Glomerular endothelial cell (primary cell): ENCODE results near the gene DEFB132. TPM values are rescaled to one million over a fixed set of nuclear protein-coding genes. Genes with fewer than 3 reads are reported as not detected.
"Not testable (repeated sequence)": the region's sequence is repeated elsewhere in the genome, so short reads cannot be mapped to it uniquely, and the experiment has no call there.

Source experiments
- DNase-seq: peaks from one replicate; pipeline ENCODE4 v3.0.0-alpha.2; 2011; ENCODE audit warnings: low read depth, low spot score; ENCODE audit errors: extremely low read depth
- total RNA-seq: library from RNA; depleted of rRNA; stranded (reverse); fragments of >200 nt; gene quantifications from 2 replicates; pipeline ENCODE4 v1.2.3, GENCODE V29; 2015

Gene DEFB132, protein sequence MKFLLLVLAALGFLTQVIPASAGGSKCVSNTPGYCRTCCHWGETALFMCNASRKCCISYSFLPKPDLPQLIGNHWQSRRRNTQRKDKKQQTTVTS
- total RNA-seq: not detected in 2 replicates

- no peak for DNase-seq
These were observed at the start of gene DEFB132 for GRCh38 chr20:257419-257818. TSS of gene DEFB132 (plus strand) at chr20:257724. CDS start at chr20:257779, 55 bp downstream.

- peak; percentile 16 for DNase-seq
These were observed 48.5 kb upstream of the DEFB132 start for GRCh38 chr20:208942-209566.

DNA sequence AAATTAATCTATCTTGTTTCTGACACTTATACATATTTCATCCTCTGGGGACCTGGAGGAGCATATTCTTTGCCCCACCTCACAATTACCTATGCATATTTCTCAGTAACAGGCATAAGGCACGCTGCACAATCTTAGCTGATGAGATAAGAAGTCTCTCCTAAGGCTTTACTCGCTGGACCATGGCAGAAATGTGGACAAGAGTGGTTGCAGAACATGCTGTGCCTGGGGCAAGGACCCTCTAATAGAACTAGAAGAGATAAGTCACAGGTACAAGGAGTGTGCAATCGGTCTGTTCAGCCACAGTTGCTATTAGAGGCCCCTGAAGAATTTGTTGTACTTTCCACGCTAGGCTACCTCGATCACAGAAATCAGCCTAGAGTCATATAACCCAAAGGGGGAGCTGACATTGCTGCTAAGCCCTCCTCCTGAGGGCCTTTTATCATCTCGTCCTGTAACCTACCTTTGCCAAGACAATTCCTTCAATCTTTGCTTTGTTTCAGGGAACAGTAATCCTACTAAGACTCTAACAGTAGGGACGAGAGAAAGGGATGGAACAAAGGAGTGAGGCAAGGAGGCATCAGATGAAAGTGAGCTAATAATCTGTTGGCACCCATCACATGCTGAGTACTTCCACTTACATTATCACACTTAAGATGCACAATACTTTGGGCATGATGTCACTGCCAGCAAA lies 46.6 kb upstream of the DEFB132 start:
- DNase-seq: no peak

GRCh38 chr20:214383-214782 lies 43.1 kb upstream of the DEFB132 start:
- DNase-seq: no peak

DNA sequence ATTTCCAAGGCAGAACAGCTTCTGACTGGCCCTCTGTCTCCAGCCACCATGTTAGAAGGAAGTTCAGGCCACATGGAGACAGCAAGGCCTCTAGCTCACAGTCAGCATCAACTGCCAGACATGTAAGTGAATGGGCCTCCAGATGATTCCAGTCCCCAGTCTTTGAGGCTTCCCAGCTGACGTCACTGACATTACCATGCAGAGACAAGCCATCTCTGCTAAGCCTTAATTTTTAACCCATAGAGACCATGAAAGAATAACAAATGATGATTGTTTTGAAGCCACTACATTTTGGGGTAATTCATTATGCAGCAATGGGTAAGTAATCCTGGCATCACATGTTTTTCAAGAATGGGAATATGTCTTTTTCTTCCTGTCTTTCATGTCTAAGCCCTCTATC lies 41.7 kb upstream of the DEFB132 start:
- no peak for DNase-seq

- DNase-seq: no peak
These were observed 40.3 kb upstream of the DEFB132 start for GRCh38 chr20:217266-217665.

DNA sequence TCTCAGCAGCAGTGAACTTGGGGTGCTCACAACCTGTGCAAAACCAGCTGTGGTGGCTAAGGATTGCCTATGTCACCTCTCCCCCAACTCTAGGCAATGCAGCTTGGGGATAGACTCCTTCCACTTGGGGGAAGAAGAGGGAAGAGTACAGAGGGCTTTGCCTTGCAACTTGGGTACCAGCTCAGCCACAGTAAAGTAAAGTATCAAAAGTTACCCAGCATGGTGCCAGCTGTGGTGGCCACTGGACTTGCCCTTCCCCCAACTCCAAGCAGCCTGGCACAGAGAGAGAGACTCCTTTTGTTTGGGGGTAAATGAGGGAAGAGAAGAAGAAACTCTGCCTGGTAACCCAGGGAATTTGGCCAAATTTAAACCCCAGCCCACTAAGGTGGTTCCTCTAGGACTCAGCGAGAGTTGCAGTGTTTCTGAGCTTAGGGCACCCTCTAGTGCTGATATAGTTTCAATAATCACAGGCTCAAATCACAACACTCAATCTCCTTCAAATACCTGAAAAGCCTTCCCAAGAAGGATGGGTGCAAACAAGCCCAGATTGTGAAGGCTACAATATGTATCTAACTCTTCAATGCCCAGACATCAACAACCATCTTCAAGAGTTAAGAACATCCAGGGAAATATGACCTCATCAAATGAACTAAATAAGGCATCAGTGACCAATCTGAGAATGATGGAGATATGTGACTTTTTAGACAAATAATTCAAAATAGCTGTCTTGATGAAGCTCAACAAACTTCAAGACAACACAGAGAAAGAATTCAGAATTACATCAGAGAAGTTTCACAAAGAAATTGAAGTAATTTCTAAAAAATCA lies 38.0 kb upstream of the DEFB132 start:
- no peak for DNase-seq

DNA sequence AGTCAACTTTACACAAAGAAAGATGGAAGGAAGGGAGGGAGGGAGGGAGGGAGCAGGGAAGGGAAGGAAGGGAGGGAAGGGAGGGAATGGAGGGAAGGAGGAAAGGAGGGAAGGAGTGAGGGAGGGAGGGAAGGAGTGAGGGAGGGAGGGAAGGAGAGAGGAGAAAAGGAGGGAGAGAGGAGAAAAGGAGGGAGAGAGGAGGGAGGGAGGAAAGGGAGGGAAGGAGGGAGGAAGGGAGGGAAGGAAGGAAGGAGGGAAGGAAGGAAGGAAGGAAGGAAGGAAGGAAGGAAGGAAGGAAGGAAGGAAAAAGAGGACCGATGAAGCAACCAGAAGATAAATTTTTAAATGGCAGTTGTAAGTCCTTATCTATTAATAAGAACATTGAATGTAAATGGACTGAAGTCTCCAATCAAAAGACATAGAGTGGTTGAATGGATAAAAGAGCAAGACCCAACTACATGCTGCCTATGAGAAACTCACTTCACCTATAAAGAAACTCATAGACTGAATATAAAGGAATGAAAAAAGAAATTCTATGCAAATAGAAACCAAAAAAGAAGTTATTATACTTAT lies 36.2 kb upstream of the DEFB132 start:
- no peak for DNase-seq

- not testable (repeated sequence) for DNase-seq
These were observed 31.6 kb upstream of the DEFB132 start for GRCh38 chr20:225879-226278.

DNA sequence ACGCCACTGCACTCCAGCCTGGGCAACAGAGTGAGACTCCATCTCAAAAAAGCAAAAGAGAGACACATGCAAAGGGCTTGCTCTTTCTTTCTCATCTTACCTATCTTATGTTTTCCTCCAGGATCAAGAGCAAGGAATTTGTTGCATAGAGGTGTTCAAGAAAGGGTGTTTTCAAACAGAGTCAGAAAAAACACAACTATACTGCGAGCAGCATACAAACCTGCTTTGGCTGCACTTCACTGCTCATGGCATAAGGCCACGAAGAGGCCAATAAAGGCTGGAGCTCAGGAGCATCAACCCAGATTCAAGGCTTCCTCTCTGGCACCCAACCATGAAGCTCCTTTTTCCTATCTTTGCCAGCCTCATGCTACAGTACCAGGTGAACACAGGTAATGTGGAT lies 30.6 kb upstream of the DEFB132 start, which contains the start of gene DEFB129:
Gene DEFB129, plus strand, starts transcription at position 301 of the 400 bp plus-strand sequence. Its CDS starts 31 bp downstream, at position 332.
- DNase-seq: no peak

GRCh38 chr20:227439-228105 lies 30.0 kb upstream of the DEFB132 start:
- no peak for DNase-seq

GRCh38 chr20:235891-236290 lies 21.6 kb upstream of the DEFB132 start:
- no peak for DNase-seq

DNA sequence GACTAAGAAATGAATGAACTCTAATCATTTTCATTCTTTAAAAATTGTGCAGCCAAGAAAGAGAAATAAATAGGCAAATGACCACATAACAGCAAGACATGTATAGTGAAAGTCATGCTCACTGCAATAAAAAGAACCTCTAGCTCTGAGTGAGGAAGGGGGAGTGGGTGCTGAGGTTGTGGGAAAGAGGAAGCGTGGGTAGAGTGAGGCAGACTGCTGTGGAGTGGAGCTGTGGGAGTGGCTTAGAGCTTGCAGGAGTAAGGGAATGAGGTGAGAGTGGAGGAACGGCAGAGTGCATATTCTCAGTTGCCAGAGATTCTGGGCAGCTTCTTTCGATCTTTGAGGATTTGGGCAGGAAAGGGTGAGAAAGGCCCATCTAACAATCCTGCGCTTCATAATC lies 20.0 kb upstream of the DEFB132 start:
- no peak for DNase-seq

GRCh38 chr20:237929-238328 lies 19.6 kb upstream of the DEFB132 start:
- no peak for DNase-seq

DNA sequence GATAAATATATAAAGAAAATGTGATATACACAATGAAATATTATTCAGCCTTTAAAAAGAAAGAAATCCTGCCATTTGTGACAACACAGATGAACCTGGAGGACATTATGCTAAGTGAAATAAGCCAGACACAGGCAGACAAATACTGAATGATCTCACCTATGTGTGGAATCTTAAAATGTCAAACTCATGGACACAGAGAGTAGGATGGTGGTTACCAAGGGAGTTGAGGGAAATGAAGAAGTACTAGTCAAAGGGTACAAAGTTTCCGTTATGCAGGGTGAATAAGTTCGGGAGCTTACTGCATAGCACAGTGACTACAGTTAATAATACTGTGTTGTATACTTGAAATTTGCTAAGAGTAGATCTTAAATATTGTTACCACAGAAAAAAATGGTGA lies 14.6 kb upstream of the DEFB132 start:
- DNase-seq: no peak

DNA sequence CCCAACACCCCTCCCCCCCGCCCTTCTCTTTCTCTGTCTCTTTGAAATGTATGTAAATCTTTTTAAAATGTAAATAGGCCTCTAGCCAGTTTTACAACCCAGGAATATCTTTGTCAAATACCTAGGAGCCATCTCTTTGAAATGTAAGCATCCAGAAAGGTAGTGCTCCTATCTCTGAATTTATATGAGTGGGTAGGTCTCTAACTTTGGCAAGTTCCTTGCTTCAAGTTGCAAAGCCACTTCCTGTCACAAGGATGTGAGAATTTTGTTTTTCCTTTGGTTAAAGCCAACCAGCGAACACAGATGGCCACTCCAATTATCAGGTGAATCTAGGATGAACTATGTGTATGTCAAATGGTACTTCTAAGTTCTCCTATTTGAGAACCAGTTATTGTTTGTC lies 6.2 kb upstream of the DEFB132 start:
- DNase-seq: no peak

DNA sequence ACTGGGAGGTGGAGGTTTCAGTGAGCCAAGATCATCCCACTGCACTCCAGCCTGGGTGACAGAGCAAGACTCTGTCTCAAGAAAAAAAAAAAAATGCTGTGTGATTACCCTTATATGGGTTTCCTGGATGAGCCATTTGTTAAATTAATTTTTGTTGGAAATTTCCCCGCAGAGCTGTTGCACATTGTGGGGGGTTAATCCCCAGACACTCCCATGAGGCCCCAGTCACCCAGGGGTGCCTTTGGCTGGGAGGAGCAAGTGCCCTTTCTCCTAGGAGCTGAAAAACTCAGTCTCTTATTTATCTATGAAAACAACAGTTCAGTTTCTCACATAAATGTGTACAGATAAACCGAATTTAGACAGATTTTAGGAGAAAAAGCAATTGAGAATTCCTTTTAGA lies 4.7 kb upstream of the DEFB132 start:
- DNase-seq: no peak

- not testable (repeated sequence) for DNase-seq
These were observed 4.1 kb upstream of the DEFB132 start for GRCh38 chr20:253447-253846.

- DNase-seq: no peak
These were observed 840 bp downstream of the DEFB132 start for GRCh38 chr20:258269-258858.

- DNase-seq: no peak
These were observed 1.4 kb downstream of the DEFB132 start for GRCh38 chr20:258963-259362.
